AG04449 (cell line): ENCODE data around the gene DISC1.

Experiments
- CTCF ChIA-PET: fragments of 350-600 bp; formaldehyde crosslinking; extraction: SDS; loops from one replicate; lab custom pipeline; 2021; ENCODE audit warnings: antibody characterized with exemption; lab: Yijun Ruan, JAX
- POLR2A ChIA-PET: fragments of 400-600, 350-600 bp; formaldehyde crosslinking; extraction: SDS; loops from one replicate; lab custom pipeline; 2020; ENCODE audit warnings: antibody characterized with exemption, inconsistent platforms; lab: Yijun Ruan, JAX
- DNase-seq: peaks from one replicate; pipeline ENCODE4 v3.0.0-alpha.2; 2010; ENCODE audit warnings: low read depth, low spot score
- H3K4me3 ChIP-seq: 2 replicates; pipeline ENCODE4 v1.5.1; 2011; ENCODE audit warnings: low read depth, mild to moderate bottlenecking, control low read depth, low read length
- CTCF ChIP-seq: IDR thresholded peaks from one replicate; pipeline ENCODE4 v1.5.1; 2011; ENCODE audit warnings: mild to moderate bottlenecking, moderate library complexity, low read length, control low read depth, inconsistent platforms; ENCODE audit not compliant: insufficient read depth; ENCODE audit errors: missing control alignments

DISC1 gene

GRCh38 chr1:231855361-231855760, 228.8 kb downstream of the DISC1 start:
- no peak for TF ChIP-seq CTCF
- ChIA-PET CTCF (interaction anchor here (1.0 to 3.7 kb wide), 3 partner anchors 11 to 100 kb away, joined by 3 to 20 read pairs (median 3); no protein-coding TSS in a partner anchor), POLR2A (no interaction called here)
- no peak overlapping the region for H3K4me3 ChIP-seq
- DNase-seq = no peak

- DNase-seq = no peak
- ChIA-PET CTCF (interaction anchor here (1.0 to 3.7 kb wide), 3 partner anchors 11 to 101 kb away, joined by 3 to 20 read pairs (median 3); no protein-coding TSS in a partner anchor), POLR2A (no interaction called here)
- no peak for TF ChIP-seq CTCF
- no peak overlapping the region for H3K4me3 ChIP-seq
Measured at GRCh38 chr1:231855926-231856325, 229.3 kb downstream of the DISC1 start.

GRCh38 chr1:231856426-231856825, 229.8 kb downstream of the DISC1 start:
- ChIA-PET POLR2A (no interaction called here), CTCF (interaction anchor here (1.0 to 3.7 kb wide), 3 partner anchors 10 to 101 kb away, joined by 3 to 20 read pairs (median 3); no protein-coding TSS in a partner anchor)
- TF ChIP-seq CTCF = no peak
- no peak overlapping the region for H3K4me3 ChIP-seq
- DNase-seq = no peak

- ChIA-PET CTCF (interaction anchor here (3.7 kb wide), 1 partner anchor 10 kb away, joined by 20 read pairs; no protein-coding TSS in a partner anchor), POLR2A (no interaction called here)
- no peak for TF ChIP-seq CTCF
- no peak for DNase-seq
- no peak overlapping the region for H3K4me3 ChIP-seq
Measured at GRCh38 chr1:231856894-231857293, 230.3 kb downstream of the DISC1 start.

- ChIA-PET CTCF (no interaction called here), POLR2A (no interaction called here)
- DNase-seq = no peak
- TF ChIP-seq CTCF = no peak
- H3K4me3 ChIP-seq = no peak overlapping the region
Measured at GRCh38 chr1:231857609-231858135, 231.1 kb downstream of the DISC1 start.

GRCh38 chr1:231860221-231861088, 233.9 kb downstream of the DISC1 start:
- ChIA-PET POLR2A (no interaction called here), CTCF (no interaction called here)
- H3K4me3 ChIP-seq = no peak overlapping the region
- no peak for TF ChIP-seq CTCF
- DNase-seq = no peak
